OCI-LY1 (cell line): ENCODE results near the gene ABO.
"Not testable (repeated sequence)": the region's sequence is repeated elsewhere in the genome, so short reads cannot be mapped to it uniquely, and the experiment has no call there.

Experiments used
- H2AFZ ChIP-seq: fragments of 200-600 bp; sonication (generic), shearing (Covaris generic); 2 replicates; pipeline ENCODE4 v1.6.0; 2014; ENCODE audit warnings: antibody characterized with exemption, mild to moderate bottlenecking, low read length
- H3F3A ChIP-seq: fragments of 200-600 bp; sonication (generic), shearing (Covaris generic); 2 replicates; pipeline ENCODE4 v1.6.0; 2014; ENCODE audit warnings: mild to moderate bottlenecking, antibody characterized with exemption, low read length, moderate library complexity; ENCODE audit not compliant: insufficient read depth
- H3K27ac ChIP-seq: fragments of 200-600 bp; sonication (generic); 2 replicates; pipeline ENCODE4 v1.5.1; 2014; ENCODE audit warnings: low read length, mixed run types, mild to moderate bottlenecking, low read depth; ENCODE audit not compliant: poor library complexity, severe bottlenecking
- H3K27me3 ChIP-seq: fragments of 200-600 bp; sonication (generic); 2 replicates; pipeline ENCODE4 v1.6.0; 2014; ENCODE audit warnings: antibody characterized with exemption, mild to moderate bottlenecking, low read length, moderate library complexity; ENCODE audit not compliant: insufficient read depth
- H3K36me3 ChIP-seq: fragments of 200-600 bp; sonication (generic); 2 replicates; pipeline ENCODE4 v1.6.1; 2014; ENCODE audit warnings: mild to moderate bottlenecking, antibody characterized with exemption, low read length, moderate library complexity, mixed read lengths; ENCODE audit not compliant: insufficient read depth
- H3K4me1 ChIP-seq: fragments of 200-600 bp; sonication (generic); 2 replicates; pipeline ENCODE4 v1.5.1; 2014; ENCODE audit warnings: mild to moderate bottlenecking, low read length, moderate library complexity; ENCODE audit not compliant: insufficient read depth, severe bottlenecking
- H3K4me2 ChIP-seq: fragments of 200-600 bp; sonication (generic), shearing (Covaris generic); 2 replicates; pipeline ENCODE4 v1.6.1; 2014; ENCODE audit warnings: low read length
- H3K4me3 ChIP-seq: fragments of 200-600 bp; sonication (generic); 2 replicates; pipeline ENCODE4 v1.5.1; 2014; ENCODE audit warnings: low read length, low read depth, mild to moderate bottlenecking, mixed read lengths; ENCODE audit not compliant: poor library complexity, severe bottlenecking
- H3K79me2 ChIP-seq: fragments of 200-600 bp; shearing (Covaris generic); 2 replicates; pipeline ENCODE4 v1.6.1; 2016; ENCODE audit warnings: mixed run types, low read length, mixed read lengths; ENCODE audit not compliant: insufficient read depth
- H3K9ac ChIP-seq: fragments of 200-600 bp; sonication (generic), shearing (Covaris generic); 2 replicates; pipeline ENCODE4 v1.6.1; 2014; ENCODE audit warnings: mild to moderate bottlenecking, low read length, mixed read lengths
- H3K9me2 ChIP-seq: fragments of 200-600 bp; sonication (generic), shearing (Covaris generic); 2 replicates; pipeline ENCODE4 v1.6.1; 2014; ENCODE audit warnings: low read depth, mild to moderate bottlenecking, low read length, mixed read lengths
- H3K9me3 ChIP-seq: fragments of 200-600 bp; shearing (Covaris generic); 2 replicates; pipeline ENCODE4 v1.6.1; 2014; ENCODE audit warnings: low read length, mixed read lengths
- H4K20me1 ChIP-seq: fragments of 200-600 bp; sonication (generic), shearing (Covaris generic); 2 replicates; pipeline ENCODE4 v1.6.0; 2016; ENCODE audit warnings: mild to moderate bottlenecking, low read length; ENCODE audit not compliant: insufficient read depth
- EZH2 ChIP-seq: fragments of 200-600 bp; sonication (generic), shearing (Covaris generic); IDR thresholded peaks from 2 replicates; pipeline ENCODE4 v1.8.0; 2017; ENCODE audit warnings: borderline replicate concordance, mixed run types, mild to moderate bottlenecking, antibody characterized with exemption, low read length, moderate library complexity, mixed read lengths
- TF ChIP-seq, protein P1 (sequence below): fragments of 200-600 bp; sonication (generic), shearing (Covaris generic); IDR thresholded peaks from 2 replicates; pipeline ENCODE4 v1.5.1; 2017; ENCODE audit warnings: mild to moderate bottlenecking, antibody characterized with exemption, low read length, moderate library complexity, mixed read lengths

The ABO gene

DNA sequence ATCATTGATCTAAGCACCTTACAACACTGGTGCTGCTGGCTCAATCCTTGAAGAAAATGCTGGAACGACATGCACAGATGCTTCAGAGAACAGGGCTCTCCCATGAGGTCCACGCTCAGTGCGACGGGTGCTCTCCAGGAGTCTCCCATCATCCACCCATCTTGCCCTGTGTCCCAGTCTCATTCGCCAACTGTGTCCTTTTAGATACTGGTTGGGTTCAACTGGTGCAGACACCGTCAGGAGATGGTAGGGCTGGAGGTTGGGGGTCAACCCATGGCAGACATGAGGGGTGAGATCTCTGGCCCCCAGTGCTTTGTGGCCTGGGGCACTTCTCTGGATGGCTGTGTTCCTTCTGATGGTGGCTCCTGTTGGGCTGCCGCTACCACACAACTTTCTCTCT, 64.4 kb downstream of the ABO start:
- H3K9ac ChIP-seq = no peak overlapping the region
- no peak overlapping the region for H3K4me2 ChIP-seq
- no peaks in the 10 kb centered on the region for H3K9me3 ChIP-seq
- no peak overlapping the region for H3K4me3 ChIP-seq
- no peaks in the 10 kb centered on the region for H3K4me1 ChIP-seq
- no peaks in the 10 kb centered on the region for H3K9me2 ChIP-seq
- no peaks in the 10 kb centered on the region for H3K79me2 ChIP-seq
- TF ChIP-seq, protein P1, sequence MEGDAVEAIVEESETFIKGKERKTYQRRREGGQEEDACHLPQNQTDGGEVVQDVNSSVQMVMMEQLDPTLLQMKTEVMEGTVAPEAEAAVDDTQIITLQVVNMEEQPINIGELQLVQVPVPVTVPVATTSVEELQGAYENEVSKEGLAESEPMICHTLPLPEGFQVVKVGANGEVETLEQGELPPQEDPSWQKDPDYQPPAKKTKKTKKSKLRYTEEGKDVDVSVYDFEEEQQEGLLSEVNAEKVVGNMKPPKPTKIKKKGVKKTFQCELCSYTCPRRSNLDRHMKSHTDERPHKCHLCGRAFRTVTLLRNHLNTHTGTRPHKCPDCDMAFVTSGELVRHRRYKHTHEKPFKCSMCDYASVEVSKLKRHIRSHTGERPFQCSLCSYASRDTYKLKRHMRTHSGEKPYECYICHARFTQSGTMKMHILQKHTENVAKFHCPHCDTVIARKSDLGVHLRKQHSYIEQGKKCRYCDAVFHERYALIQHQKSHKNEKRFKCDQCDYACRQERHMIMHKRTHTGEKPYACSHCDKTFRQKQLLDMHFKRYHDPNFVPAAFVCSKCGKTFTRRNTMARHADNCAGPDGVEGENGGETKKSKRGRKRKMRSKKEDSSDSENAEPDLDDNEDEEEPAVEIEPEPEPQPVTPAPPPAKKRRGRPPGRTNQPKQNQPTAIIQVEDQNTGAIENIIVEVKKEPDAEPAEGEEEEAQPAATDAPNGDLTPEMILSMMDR = no peak
- no peak for TF ChIP-seq EZH2
- H4K20me1 ChIP-seq = no peaks in the 10 kb centered on the region
- H3K27me3 ChIP-seq = peaks cover 8% of the 10 kb centered on the region; the same call in 1 of the 2 replicates
- no peaks in the 10 kb centered on the region for H3F3A ChIP-seq
- no peak overlapping the region for H3K27ac ChIP-seq
- no peaks in the 10 kb centered on the region for H3K36me3 ChIP-seq
- H2AFZ ChIP-seq = no peak overlapping the region

DNA sequence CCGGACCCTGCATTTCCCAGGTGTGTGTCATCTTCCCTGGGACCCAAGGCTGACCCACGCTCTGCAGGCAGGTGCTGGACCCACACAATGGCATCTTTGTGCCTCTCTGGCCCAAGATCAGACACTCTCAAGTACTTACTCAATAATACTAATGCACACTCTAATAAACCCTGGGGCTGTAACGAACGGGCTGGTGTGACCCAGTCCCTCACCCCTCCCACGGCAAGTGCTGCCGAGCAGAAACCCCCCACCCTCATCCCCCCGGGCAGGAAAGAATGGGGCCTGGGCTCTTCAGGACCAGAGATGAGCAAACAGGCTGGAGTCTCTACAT, 64.8 kb downstream of the ABO start:
- H3K27ac ChIP-seq = no peak overlapping the region

DNA sequence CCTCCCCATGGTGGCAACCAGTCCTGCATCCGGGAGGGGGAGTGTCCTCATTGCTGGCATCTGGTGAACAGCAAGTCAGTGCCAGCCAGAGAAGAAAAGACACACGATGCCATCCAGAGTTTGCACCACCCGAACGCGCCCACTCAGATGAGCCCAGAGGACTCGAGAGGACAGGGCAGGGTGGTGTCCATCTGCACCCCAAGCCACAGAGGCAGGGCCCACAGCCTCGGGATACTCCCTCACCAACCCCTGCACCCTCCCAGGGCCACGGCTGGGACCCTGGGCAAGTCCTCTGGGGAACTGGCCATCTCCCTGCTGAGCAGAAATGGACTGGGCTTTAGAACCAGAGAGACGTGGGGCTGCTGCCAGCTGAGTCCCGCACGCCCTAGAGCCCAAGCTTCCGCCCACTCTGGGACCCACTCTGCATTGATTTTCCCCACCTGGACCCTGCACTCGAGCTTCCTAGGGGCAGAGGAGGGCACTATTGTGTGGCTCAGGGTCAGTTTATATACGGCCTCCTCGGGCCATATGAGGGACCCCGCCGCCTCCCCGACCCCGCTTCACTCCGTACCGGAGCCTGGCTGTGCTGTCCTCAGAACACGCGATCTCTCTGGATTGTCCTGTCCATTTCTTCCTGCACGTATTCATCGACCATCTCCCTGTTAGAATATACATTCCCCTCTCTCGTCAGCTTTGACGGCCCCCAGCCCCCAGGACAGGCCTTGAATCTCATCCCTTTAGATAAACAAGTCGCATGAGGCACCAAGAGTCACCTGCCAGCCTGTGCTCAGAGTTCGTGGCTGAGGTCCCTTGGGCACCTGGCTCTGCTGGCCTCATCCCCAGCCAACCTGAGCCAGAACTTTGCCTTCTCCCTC, 65.4 kb downstream of the ABO start:
- not testable (repeated sequence) for H3K4me1 ChIP-seq, H3K27me3 ChIP-seq, H3K4me2 ChIP-seq

More for the DNA sequence above, 64.8 kb downstream of the ABO start:
- TF ChIP-seq, protein P1 = no peak
- TF ChIP-seq EZH2 = no peak
- Histone ChIP-seq H3K4me1 (no peaks in the 10 kb centered on the region), H3K4me3 (no peak overlapping the region), H3K9me2 (no peaks in the 10 kb centered on the region), H3K79me2 (no peaks in the 10 kb centered on the region), H3K9me3 (no peaks in the 10 kb centered on the region), H2AFZ (no peak overlapping the region), H3K9ac (no peak overlapping the region), H3F3A (no peaks in the 10 kb centered on the region), H3K36me3 (no peaks in the 10 kb centered on the region), H3K27me3 (peaks cover 8% of the 10 kb centered on the region; the same call in 1 of the 2 replicates), H4K20me1 (no peaks in the 10 kb centered on the region), H3K4me2 (no peak overlapping the region)

GRCh38 chr9:133208880-133209300, 66.1 kb downstream of the ABO start, which contains the start of gene OBP2B:
TSS of gene OBP2B (minus strand) at chr9:133209250. CDS start at chr9:133209199, 51 bp downstream.
- not testable (repeated sequence) for H3K9me3 ChIP-seq, H3K27ac ChIP-seq, H3K4me2 ChIP-seq, H4K20me1 ChIP-seq, H3K9ac ChIP-seq, H3K79me2 ChIP-seq, H3K4me3 ChIP-seq, H3K9me2 ChIP-seq, H3F3A ChIP-seq, H3K36me3 ChIP-seq, H2AFZ ChIP-seq, H3K4me1 ChIP-seq, H3K27me3 ChIP-seq

More for the DNA sequence above, 65.4 kb downstream of the ABO start:
- not testable (repeated sequence) for H3K9ac ChIP-seq, H2AFZ ChIP-seq, H3K4me3 ChIP-seq, H4K20me1 ChIP-seq, H3K27ac ChIP-seq, H3F3A ChIP-seq, H3K79me2 ChIP-seq, H3K9me3 ChIP-seq, H3K36me3 ChIP-seq, H3K9me2 ChIP-seq

DNA sequence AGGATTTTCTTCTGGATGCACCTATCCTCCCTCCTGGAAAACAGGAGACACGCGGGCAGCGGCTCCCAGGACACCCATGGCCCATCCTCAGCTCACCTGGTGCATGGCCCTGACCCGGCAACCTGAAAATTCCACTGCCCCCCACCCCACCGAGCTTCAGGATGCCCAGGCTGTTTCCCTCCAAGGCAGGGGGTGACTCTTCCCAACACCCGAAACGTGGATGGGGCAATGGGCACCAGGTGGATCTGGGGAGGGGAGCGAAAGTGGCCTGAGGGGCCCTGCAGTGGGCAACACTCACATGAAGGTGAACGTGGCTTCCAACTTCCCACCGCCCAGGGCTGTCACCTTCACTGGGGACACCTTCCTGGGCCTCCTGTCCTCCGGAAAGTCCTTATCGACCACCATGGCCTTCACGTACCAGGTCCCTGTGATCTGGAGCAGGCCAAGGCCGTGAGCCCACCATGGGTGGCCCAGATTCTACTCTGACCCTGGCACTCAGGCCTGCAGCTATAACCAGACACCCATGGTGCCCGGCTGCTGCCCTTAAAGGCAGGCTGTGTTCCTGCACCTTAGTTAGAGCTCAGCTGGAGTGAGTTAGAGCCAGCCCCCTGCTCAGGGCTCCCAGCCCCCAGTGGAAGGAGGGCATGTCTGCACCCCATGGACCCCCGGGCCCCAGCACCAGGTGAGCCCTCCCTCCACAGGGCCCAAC, 66.7 kb downstream of the ABO start:
- H3K27ac ChIP-seq, H3K9me3 ChIP-seq, H3K4me1 ChIP-seq, H3K9me2 ChIP-seq, H3K36me3 ChIP-seq, H2AFZ ChIP-seq, H3K79me2 ChIP-seq, H3K9ac ChIP-seq, H4K20me1 ChIP-seq, H3K4me2 ChIP-seq, H3K27me3 ChIP-seq, H3F3A ChIP-seq, H3K4me3 ChIP-seq: not testable (repeated sequence)
